Natural killer cell treated with Interleukin-12 subunit alpha and Interleukin-12 subunit beta and Interleukin-15 and Interleukin-18, amount 100 ng/mL, for 72 hours (primary cell): ENCODE results near the gene SIPA1L3. TPM values are rescaled to one million over a fixed set of nuclear protein-coding genes. Genes with fewer than 3 reads are reported as not detected.
"Not testable (repeated sequence)": the region's sequence is repeated elsewhere in the genome, so short reads cannot be mapped to it uniquely, and the experiment has no call there.

ENCODE experiments used
- ATAC-seq, 2 donors: fragments of 150-1000 bp; cut with Tn5 transposase in 1 of 2; sonication (Bioruptor Pico), chemical (Tn5 transposase) in 1 of 2; 2 replicates each; pipeline ENCODE4 v1.10.0; 2021
- DNase-seq: peaks from one replicate; pipeline ENCODE4 v3.0.0; 2022; ENCODE audit warnings: low spot score
- H3K27ac Mint-ChIP-seq, 2 donors: 1 replicate in 1 of 2; 2 replicates in 1 of 2; pipeline ENCODE4 v1.8.0; 2022; ENCODE audit warnings: mixed read lengths in 2 of 2, mild to moderate bottlenecking in 1 of 2, moderate library complexity in 1 of 2
- H3K27me3 Mint-ChIP-seq, 2 donors: 1 replicate in 1 of 2; 2 replicates in 1 of 2; pipeline ENCODE4 v1.8.0; 2022; ENCODE audit warnings: mixed read lengths in 2 of 2
- H3K36me3 Mint-ChIP-seq: one replicate; pipeline ENCODE4 v1.8.0; 2022; ENCODE audit warnings: mixed read lengths
- H3K4me1 Mint-ChIP-seq, 2 donors: 1 replicate in 1 of 2; 2 replicates in 1 of 2; pipeline ENCODE4 v1.8.0; 2022; ENCODE audit warnings: low read depth in 2 of 2, mixed read lengths in 2 of 2, mild to moderate bottlenecking in 1 of 2
- H3K4me3 Mint-ChIP-seq: one replicate; pipeline ENCODE4 v1.8.0; 2022; ENCODE audit warnings: mixed read lengths
- H3K9me3 Mint-ChIP-seq: 2 replicates; pipeline ENCODE4 v1.8.0; 2022; ENCODE audit warnings: mixed read lengths
- total RNA-seq, 2 donors: library from RNA; stranded (reverse); gene quantifications; one replicate each; pipeline ENCODE4 v1.2.3, GENCODE V29; 2022

The SIPA1L3 gene
- total RNA-seq, 2 donors from 2014 or later, result 16.8 to 31.0 TPM

- no peak for ATAC-seq
- DNase-seq, result no peak
- Mint-ChIP-seq H3K27me3 (no peaks in the 10 kb centered on the region), H3K4me1 (peaks cover 10 to 22% of the 10 kb centered on the region in 2 donors), H3K36me3 (no peaks in the 10 kb centered on the region), H3K27ac (peak overlapping the region in 1 of 2 donors; percentile 64), H3K9me3 (no peaks in the 10 kb centered on the region), H3K4me3 (no peak overlapping the region)
These were observed 116.9 kb downstream of the SIPA1L3 start for GRCh38 chr19:38023671-38024541.

DNA sequence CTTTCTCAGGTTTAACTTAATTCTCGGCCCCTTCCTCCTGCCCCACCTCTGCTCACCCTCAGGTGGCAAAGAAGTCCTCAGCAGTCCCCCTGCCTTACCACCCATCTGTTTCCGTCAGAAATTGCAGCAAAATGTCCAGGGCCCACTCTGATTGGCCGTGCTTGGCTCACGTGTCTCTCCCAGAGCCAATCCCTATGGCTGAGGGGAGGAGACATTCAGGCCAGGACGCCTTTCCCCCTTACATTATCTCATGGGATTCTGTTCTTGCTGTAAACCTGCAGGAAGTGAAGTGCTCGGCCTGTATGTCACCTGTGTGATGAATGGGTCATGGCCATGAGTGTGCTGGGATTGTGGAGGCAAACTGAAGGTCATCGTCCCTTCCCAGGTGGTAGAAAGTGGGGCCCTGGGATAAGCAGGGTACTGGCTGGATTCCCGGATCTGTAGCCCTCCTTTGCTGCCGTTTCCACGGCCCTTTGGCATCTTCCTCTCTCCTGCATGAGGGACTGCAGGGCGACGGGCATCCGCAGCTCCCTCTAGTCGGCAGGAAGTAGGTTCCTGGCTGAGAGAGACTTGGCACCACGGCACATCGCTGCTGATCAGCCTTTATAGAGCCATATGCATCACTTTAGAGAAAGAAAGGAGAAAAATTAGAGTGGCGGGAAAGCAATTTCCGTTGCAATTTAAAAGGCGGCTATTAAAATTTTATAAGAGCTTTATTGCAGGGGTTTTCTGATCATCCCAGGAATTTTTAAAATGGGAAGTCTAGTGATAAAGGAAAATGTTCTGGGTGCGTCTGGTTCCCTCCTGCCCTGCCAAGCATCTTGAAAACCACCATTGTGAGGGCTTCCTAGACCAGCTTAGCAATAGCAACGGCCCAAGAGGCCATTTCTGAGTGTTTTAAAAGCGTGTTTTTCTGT lies 118.2 kb downstream of the SIPA1L3 start:
- ATAC-seq (no peak), DNase-seq (no peak)
- Mint-ChIP-seq H3K4me1 (peaks cover 8 to 19% of the 10 kb centered on the region in 2 donors), H3K27ac (no peak overlapping the region), H3K9me3 (no peaks in the 10 kb centered on the region), H3K27me3 (no peaks in the 10 kb centered on the region), H3K4me3 (no peak overlapping the region), H3K36me3 (no peaks in the 10 kb centered on the region)

- peaks cover 5 to 17% of the 10 kb centered on the region in 2 donors for H3K4me1 Mint-ChIP-seq
- no peak for DNase-seq
- no peak for ATAC-seq
- H3K4me3 Mint-ChIP-seq, result no peak overlapping the region
- no peaks in the 10 kb centered on the region for H3K27me3 Mint-ChIP-seq
- H3K36me3 Mint-ChIP-seq, result peaks cover 2% of the 10 kb centered on the region
- H3K9me3 Mint-ChIP-seq, result no peaks in the 10 kb centered on the region
- H3K27ac Mint-ChIP-seq, result no peak overlapping the region
These were observed 118.9 kb downstream of the SIPA1L3 start for GRCh38 chr19:38025909-38026307.

DNA sequence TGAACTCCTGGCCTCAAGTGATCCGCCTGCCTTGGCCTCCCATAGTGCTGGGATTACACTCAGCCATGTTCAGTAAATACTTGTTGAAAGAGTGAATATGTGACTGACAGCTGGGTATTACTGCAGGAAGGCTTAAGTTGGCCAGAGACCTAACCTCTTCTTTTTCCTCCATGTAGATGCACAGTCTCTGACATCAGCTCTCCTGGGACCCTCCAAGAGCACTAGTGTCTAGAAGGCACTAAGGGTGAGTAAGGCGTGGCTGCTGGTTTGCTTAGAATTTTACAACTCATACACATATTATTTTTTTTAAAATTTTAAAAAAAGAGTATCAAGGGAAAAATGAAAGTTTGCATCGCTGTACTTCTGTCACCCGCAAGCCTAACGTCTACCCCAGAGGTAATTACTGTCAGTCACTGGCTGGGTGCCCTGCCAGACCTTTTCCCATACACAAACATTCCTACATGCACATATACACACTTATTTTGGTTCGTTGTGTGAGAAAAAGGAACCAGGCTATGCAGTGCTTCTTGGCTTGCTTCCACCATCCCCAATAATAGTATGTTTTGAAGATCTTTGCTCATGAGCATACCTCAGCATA lies 122.0 kb downstream of the SIPA1L3 start:
- Mint-ChIP-seq H3K27me3 (no peaks in the 10 kb centered on the region), H3K9me3 (peaks cover 4% of the 10 kb centered on the region), H3K4me3 (no peak overlapping the region), H3K36me3 (peaks cover 9% of the 10 kb centered on the region), H3K4me1 (peaks cover 6 to 8% of the 10 kb centered on the region in 2 donors), H3K27ac (no peak overlapping the region)
- no peak for DNase-seq
- ATAC-seq, result no peak

DNA sequence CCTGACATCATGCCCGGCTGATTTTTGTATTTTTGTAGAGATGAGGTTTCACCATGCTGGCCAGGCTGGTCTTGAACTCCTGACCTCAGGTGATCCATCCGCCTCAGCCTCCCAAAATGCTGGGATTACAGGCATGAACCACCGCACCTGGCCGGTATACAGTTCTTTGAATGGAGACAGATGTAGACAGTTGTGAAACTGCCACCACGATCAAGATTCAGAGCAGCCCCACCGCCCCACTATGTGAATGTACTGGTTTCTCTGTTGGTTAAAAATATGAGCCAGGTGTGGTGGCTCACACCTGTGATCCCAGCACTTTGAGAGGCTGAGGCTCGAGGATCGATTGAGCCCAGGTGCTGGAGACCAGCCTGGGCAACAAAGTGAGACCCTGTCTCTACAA lies 123.0 kb downstream of the SIPA1L3 start:
- H3K4me1 Mint-ChIP-seq, H3K9me3 Mint-ChIP-seq, H3K36me3 Mint-ChIP-seq, DNase-seq, H3K4me3 Mint-ChIP-seq, ATAC-seq, H3K27ac Mint-ChIP-seq, H3K27me3 Mint-ChIP-seq: not testable (repeated sequence)

- H3K4me1 Mint-ChIP-seq, result peaks cover 10 to 11% of the 10 kb centered on the region in 2 donors
- H3K27me3 Mint-ChIP-seq, result no peaks in the 10 kb centered on the region
- DNase-seq (no peak), ATAC-seq (no peak)
- H3K4me3 Mint-ChIP-seq, result no peak overlapping the region
- H3K36me3 Mint-ChIP-seq, result peaks cover 9% of the 10 kb centered on the region
- H3K27ac Mint-ChIP-seq, result no peak overlapping the region
- peaks cover 4% of the 10 kb centered on the region for H3K9me3 Mint-ChIP-seq
These were observed 123.8 kb downstream of the SIPA1L3 start for GRCh38 chr19:38030686-38031422.

- Mint-ChIP-seq H3K36me3 (peaks cover 9% of the 10 kb centered on the region), H3K27me3 (no peaks in the 10 kb centered on the region), H3K4me3 (no peak overlapping the region), H3K9me3 (peaks cover 4% of the 10 kb centered on the region), H3K4me1 (peaks cover 10 to 11% of the 10 kb centered on the region in 2 donors), H3K27ac (no peak overlapping the region)
- ATAC-seq (no peak), DNase-seq (no peak)
These were observed 124.4 kb downstream of the SIPA1L3 start for GRCh38 chr19:38031423-38031770.

GRCh38 chr19:38032151-38032550 lies 125.1 kb downstream of the SIPA1L3 start:
- Mint-ChIP-seq H3K4me1 (peaks cover 10 to 13% of the 10 kb centered on the region in 2 donors), H3K9me3 (peaks cover 4% of the 10 kb centered on the region), H3K36me3 (peaks cover 9% of the 10 kb centered on the region), H3K4me3 (no peak overlapping the region), H3K27ac (no peak overlapping the region), H3K27me3 (no peaks in the 10 kb centered on the region)
- DNase-seq, result no peak
- ATAC-seq, result no peak

GRCh38 chr19:38032951-38033350 lies 125.9 kb downstream of the SIPA1L3 start:
- H3K4me1 Mint-ChIP-seq, result peaks cover 10 to 12% of the 10 kb centered on the region in 2 donors
- H3K36me3 Mint-ChIP-seq, result peaks cover 9% of the 10 kb centered on the region
- peaks cover 4% of the 10 kb centered on the region for H3K9me3 Mint-ChIP-seq
- DNase-seq (no peak), ATAC-seq (no peak)
- H3K27ac Mint-ChIP-seq, result no peak overlapping the region
- no peaks in the 10 kb centered on the region for H3K27me3 Mint-ChIP-seq
- H3K4me3 Mint-ChIP-seq, result no peak overlapping the region

GRCh38 chr19:38033658-38034491 lies 126.9 kb downstream of the SIPA1L3 start:
- peaks cover 4% of the 10 kb centered on the region for H3K9me3 Mint-ChIP-seq
- DNase-seq, result no peak
- H3K4me1 Mint-ChIP-seq, result peaks cover 10 to 12% of the 10 kb centered on the region in 2 donors
- no peaks in the 10 kb centered on the region for H3K27me3 Mint-ChIP-seq
- no peak overlapping the region for H3K4me3 Mint-ChIP-seq
- no peak overlapping the region for H3K27ac Mint-ChIP-seq
- ATAC-seq, result no peak
- peaks cover 9% of the 10 kb centered on the region for H3K36me3 Mint-ChIP-seq

GRCh38 chr19:38034492-38034860 lies 127.5 kb downstream of the SIPA1L3 start:
- no peak for DNase-seq
- peaks cover 9% of the 10 kb centered on the region for H3K36me3 Mint-ChIP-seq
- ATAC-seq, result no peak
- H3K9me3 Mint-ChIP-seq, result peaks cover 4% of the 10 kb centered on the region
- no peaks in the 10 kb centered on the region for H3K27me3 Mint-ChIP-seq
- H3K4me3 Mint-ChIP-seq, result no peak overlapping the region
- H3K27ac Mint-ChIP-seq, result no peak overlapping the region
- H3K4me1 Mint-ChIP-seq, result peaks cover 10 to 12% of the 10 kb centered on the region in 2 donors

- no peaks in the 10 kb centered on the region for H3K27me3 Mint-ChIP-seq
- H3K27ac Mint-ChIP-seq, result peak overlapping the region in 1 of 2 donors; percentile 68
- peaks cover 12 to 13% of the 10 kb centered on the region in 2 donors for H3K4me1 Mint-ChIP-seq
- H3K4me3 Mint-ChIP-seq, result no peak overlapping the region
- peaks cover 8% of the 10 kb centered on the region for H3K36me3 Mint-ChIP-seq
- DNase-seq (no peak), ATAC-seq (no peak)
- peaks cover 4% of the 10 kb centered on the region for H3K9me3 Mint-ChIP-seq
These were observed 128.8 kb downstream of the SIPA1L3 start for GRCh38 chr19:38035515-38036495.
